ENCODE results near the gene SCG3.

The SCG3 gene

DNA sequence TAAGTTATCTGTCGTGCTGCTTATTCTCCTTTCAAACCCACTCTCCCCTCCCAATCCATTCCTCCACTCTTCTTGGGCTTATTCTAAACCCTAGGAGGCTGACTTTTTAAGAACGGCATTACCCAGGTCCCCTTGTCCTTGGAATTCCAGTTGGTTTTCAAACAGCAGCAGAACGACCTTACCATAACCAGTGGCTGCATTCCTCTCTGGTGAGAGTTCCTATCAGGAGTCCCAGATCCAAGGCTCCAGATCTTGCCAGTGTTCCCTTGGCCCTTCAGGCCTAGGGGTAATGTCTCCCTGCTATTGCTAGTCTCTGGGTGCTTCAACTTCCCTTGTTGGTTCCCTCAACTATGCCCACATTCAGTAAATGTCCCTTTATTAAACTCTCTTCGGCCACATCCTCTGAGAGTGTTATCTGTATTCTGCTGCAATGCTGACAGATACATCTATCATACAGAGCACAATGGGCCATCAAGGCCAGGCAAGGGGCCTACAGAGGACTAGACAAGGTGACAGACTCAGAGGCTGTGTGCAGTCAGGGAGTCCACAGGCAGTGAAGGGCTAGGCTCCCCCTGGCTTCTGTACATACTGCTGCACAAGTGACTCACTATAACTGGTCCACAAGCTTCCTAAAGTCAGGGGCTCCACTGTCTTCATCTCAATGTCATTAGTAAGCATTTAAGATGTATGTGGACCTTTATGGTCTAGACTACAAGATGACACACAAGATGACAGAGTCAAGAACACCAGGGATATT is 46.0 kb downstream of the SCG3 start:
- DNase-seq (ENCODE audit: low read depth, low spot score), result no peak

DNA sequence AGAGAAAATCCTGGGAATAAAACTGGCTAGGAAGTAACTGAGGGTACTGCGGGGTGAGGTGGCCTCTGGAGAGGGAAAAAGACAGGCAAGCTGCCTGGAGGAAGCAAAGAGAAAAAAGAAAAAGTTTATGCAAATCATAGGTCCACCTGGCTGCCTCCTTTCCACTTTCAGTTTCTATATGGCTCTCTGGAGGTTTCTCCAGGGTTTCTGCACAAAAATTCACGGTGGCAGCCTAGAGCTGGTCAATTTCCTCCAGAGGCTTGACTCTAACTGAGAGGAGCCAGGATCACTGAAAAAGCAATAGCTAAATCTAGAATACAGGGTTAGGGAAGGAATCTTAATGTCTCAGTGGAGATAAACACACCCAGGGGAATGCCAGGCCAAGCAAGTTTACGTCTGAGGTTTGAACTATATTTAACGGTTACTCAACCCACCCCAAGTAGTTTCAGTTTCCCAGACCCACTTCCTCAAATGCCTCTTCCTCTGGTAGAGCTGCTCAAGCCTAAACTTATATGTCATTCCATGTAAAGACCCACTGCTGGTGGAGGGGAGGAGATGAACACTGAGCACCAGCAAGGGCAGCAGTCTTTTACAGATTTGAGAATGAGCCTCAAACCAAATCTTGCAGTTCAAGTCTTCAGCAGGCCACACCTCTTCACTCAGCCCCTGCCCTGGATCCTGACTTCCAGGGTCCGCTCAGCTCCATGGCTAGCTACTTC is 50.4 kb downstream of the SCG3 start:
- no peak for DNase-seq (ENCODE audit: low read depth, low spot score)

DNA sequence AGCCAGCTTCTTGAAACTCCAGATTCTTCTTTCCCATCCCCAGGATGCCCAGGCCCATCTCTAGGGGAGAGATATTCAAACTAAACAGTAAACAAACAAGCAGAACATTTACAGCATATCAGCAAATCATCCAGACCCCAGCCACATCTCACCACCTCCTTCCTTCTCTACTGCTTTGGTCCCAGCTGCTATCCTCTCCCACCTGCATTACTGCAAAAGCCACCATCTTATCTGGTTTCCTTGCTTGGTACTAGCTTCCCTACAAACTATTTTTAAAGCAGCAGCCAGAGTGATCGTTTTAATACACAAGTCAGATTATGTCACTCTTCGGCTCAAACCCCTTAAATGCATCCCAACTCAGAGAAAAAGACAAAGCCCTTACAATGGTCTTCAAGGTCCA is 51.3 kb downstream of the SCG3 start:
- no peak for DNase-seq (ENCODE audit: low read depth, low spot score)

- no peak for DNase-seq (ENCODE audit: low read depth, low spot score)
Measured at GRCh38 chr15:51735228-51736010, 54.1 kb downstream of the SCG3 start.

GRCh38 chr15:51736069-51736468 is 54.8 kb downstream of the SCG3 start:
- DNase-seq (ENCODE audit: low read depth, low spot score), result no peak

- DNase-seq (ENCODE audit: low read depth, low spot score), result no peak
Measured at GRCh38 chr15:51736751-51737521, 55.6 kb downstream of the SCG3 start.

GRCh38 chr15:51737522-51738305 is 56.4 kb downstream of the SCG3 start, which contains the start of gene LYSMD2:
LYSMD2 (minus strand) TSS chr15:51737655; CDS start chr15:51737622, 33 bp downstream.
- DNase-seq (ENCODE audit: low read depth, low spot score), result no peak

- DNase-seq (ENCODE audit: low read depth, low spot score), result no peak
Measured at GRCh38 chr15:51738553-51738952, 57.2 kb downstream of the SCG3 start.

GRCh38 chr15:51739061-51739712 is 57.9 kb downstream of the SCG3 start:
- DNase-seq (ENCODE audit: low read depth, low spot score), result no peak

GRCh38 chr15:51749307-51749706 is 68.0 kb downstream of the SCG3 start:
- DNase-seq (ENCODE audit: low read depth, low spot score), result no peak

DNA sequence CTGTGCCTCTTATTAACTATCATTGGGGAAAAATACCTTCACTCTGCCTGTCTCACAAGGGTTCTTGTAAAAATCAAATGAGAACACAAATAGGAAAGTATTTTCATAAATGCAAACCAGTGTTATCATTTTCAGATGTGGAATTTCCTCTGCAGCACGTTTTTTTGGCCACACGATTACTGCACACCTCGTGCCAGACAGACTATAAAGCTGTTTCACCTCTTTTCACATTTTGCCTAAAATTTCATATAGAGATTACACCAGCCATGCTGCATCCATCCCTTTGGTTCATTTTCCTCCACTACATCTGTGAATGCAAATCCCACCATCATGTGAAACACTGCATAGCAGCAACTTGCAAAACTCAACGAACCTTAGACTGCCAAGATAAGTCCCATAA is 68.9 kb downstream of the SCG3 start:
- DNase-seq (ENCODE audit: low read depth, low spot score), result no peak

DNA sequence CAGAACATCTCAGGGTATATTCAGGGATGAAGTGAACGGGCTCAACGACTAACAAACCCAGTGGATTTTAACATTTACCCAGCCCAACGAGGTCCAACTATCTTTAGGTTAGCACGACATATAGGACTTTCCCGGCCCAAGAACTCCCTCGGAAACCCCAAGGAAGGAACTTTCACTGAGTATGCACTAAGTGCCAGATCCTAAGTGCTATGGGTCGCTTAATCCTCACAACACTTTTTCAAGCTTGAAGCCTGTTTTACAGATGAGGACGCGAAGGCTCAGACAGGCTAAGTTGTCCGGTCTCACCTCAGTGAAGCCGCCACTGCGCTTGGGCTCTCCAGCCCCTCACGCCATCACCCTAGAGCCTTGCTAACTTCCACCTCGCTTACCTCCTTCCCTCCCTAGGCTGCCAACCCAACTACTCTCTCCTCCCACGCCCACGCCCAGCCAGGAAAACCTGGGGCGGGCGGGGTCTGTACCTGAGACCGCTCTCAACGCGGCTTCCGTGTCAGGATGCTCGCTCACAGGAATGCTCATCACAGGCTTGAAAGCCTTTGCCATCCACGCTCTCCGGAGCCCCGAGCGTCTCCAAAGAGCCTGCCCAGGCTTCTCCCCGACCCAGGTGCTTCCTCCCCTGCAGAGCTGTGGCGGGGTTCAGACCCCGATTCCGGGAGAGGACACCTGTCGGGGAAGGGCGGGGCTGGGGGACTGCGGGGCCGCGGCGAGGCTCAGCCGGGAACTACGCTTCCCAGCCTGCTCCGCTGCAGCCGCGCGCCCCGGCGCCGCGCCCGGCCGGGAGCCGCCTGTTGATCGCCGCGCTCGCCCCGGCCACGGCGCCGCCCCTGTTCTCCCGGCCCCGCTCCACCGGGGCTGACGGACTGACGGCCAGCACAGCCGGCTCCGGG is 69.7 kb downstream of the SCG3 start, which contains the start of gene TMOD2:
Gene TMOD2 (plus strand): TSS at position 806 of the 905 bp plus-strand sequence. CDS start 14,845 bp downstream, outside the sequence.
- no peak for DNase-seq (ENCODE audit: low read depth, low spot score)

DNA sequence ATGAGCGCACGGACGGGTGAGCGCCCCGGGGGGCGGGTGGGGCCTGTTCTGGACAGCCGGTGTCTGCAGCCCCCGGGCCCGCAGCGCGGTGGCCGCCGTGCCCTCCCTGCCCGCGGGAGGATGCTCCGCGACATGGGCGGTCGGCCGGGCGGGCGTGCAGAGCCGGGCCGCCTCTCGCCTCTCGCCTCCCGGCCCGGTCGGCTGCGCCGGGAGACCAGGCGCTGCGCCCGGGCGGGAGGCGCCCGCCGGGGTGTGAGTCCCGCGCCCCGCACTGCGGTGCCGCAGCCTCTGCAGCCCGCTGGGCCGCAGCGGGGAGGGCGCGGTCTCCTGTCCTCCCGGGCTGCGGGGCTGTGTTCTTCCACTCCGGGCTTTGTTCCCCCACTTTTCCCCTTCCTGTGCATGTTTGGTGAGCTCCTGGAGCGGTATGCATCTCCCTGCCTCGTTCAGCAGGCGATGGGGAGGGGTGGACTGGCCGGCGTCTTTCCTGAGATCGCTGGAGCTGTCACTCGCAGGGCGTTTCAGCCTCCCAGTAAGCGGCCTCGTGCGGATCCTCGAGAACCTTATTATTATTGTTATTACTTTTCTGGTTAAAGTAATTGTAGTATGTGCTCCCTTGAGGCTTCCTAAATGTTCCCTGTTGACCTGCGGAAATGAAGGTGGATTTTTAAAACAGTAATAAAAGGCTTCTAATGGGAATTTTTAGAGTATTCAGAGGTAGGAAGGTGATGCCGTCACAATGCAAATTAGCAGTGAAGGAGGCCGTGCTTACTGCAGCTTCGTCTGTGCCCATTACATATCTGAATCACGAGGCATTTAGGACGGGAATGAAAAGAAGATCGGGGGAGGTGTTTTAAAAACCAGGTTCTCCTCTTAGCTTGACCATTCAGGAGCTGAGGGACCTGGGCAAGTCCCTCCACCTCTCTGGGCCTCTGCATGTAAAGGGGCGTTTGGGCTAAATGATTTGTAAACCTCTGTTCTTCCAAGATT is 70.7 kb downstream of the SCG3 start:
- DNase-seq (ENCODE audit: low read depth, low spot score), result no peak

- no peak for DNase-seq (ENCODE audit: low read depth, low spot score)
Measured at GRCh38 chr15:51752888-51753287, 71.6 kb downstream of the SCG3 start.

DNA sequence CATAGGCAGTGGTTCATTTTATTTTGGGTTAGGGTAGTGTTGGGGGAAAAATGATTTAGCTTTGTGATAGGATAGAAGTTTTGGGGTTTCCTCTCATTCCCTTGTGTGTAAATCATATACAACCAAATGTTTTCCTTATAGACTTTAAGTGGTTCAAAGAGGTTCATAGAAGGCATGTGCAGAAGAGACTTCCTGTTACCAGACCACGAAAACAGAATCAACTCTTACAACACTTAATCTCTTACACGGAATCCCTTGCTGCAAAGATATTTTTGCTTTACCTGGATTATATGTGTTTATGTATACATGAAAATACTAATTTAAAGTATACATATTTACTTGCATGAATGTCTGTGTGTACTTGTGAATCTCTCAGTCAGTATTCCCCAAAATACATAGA is 73.0 kb downstream of the SCG3 start:
- no peak for DNase-seq (ENCODE audit: low read depth, low spot score)

GRCh38 chr15:51755790-51756189 is 74.5 kb downstream of the SCG3 start:
- no peak for DNase-seq (ENCODE audit: low read depth, low spot score)

DNA sequence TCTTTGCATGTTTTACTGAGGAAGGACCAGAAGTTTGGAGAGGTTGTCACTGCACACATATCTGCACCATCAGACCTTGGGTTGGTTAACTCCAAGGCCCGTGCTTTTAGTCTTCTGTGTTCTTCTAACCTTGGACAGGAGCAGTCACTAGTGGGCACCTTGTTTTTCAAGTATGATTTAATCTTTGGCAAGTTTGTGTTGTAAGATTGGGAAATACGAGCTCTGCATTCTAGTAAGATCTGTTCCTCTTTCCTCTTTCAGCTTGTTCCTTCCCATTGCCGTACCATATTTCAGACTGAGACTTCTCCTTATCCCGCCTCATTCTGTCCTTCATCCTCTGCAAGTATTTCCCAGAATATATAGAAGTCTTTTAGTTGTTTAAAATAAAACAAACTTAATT is 75.2 kb downstream of the SCG3 start:
- DNase-seq (ENCODE audit: low read depth, low spot score), result no peak

GRCh38 chr15:51757450-51757849 is 76.1 kb downstream of the SCG3 start:
- DNase-seq (ENCODE audit: low read depth, low spot score), result no peak
